HG02763 (cell line): ENCODE data around the gene LRMDA.

Experiments used
- ATAC-seq: cut with Tn5 transposase; IDR thresholded peaks from one replicate; pipeline ENCODE4 v1.9.1; 2021; ENCODE audit warnings: mild to moderate bottlenecking, moderate library complexity; ENCODE audit not compliant: unreplicated experiment

LRMDA gene

GRCh38 chr10:76333796-76334195 is 902.4 kb downstream of the LRMDA start:
- no peak for ATAC-seq

GRCh38 chr10:76334255-76334654 is 902.8 kb downstream of the LRMDA start:
- ATAC-seq, result no peak

GRCh38 chr10:76336213-76336963 is 905.0 kb downstream of the LRMDA start:
- ATAC-seq, result no peak

- no peak for ATAC-seq
Observed at GRCh38 chr10:76337641-76338040, 906.2 kb downstream of the LRMDA start.

- ATAC-seq, result no peak
Observed at GRCh38 chr10:76338187-76338586, 906.8 kb downstream of the LRMDA start.

GRCh38 chr10:76341740-76342139 is 910.3 kb downstream of the LRMDA start:
- no peak for ATAC-seq

- ATAC-seq, result no peak
Observed at GRCh38 chr10:76342996-76343395, 911.6 kb downstream of the LRMDA start.

- ATAC-seq, result no peak
Observed at GRCh38 chr10:76347832-76348231, 916.4 kb downstream of the LRMDA start.

- no peak for ATAC-seq
Observed at GRCh38 chr10:76350583-76350982, 919.2 kb downstream of the LRMDA start.

- no peak for ATAC-seq
Observed at GRCh38 chr10:76352300-76352699, 920.9 kb downstream of the LRMDA start.

- no peak for ATAC-seq
Observed at GRCh38 chr10:76353237-76353851, 921.9 kb downstream of the LRMDA start.

GRCh38 chr10:76354212-76354738 is 922.9 kb downstream of the LRMDA start:
- no peak for ATAC-seq

- no peak for ATAC-seq
Observed at GRCh38 chr10:76354921-76355320, 923.5 kb downstream of the LRMDA start.

- ATAC-seq, result no peak
Observed at GRCh38 chr10:76356557-76356956, 925.1 kb downstream of the LRMDA start.

GRCh38 chr10:76357726-76358415 is 926.4 kb downstream of the LRMDA start:
- no peak for ATAC-seq

- no peak for ATAC-seq
Observed at GRCh38 chr10:76358743-76359395, 927.4 kb downstream of the LRMDA start.

GRCh38 chr10:76375761-76376160 is 944.3 kb downstream of the LRMDA start:
- no peak for ATAC-seq

- ATAC-seq, result no peak
Observed at GRCh38 chr10:76382381-76382851, 951.0 kb downstream of the LRMDA start.

- ATAC-seq, result no peak
Observed at GRCh38 chr10:76388321-76389023, 957.0 kb downstream of the LRMDA start.

GRCh38 chr10:76393875-76394706 is 962.7 kb downstream of the LRMDA start:
- no peak for ATAC-seq
